CD4-positive, CD25-positive, alpha-beta regulatory T cell (primary cell): ENCODE results near the gene ZNF689. TPM values are rescaled to one million over a fixed set of nuclear protein-coding genes. Genes with fewer than 3 reads are reported as not detected.

Source experiments
- ATAC-seq, 2 donors: fragments of 150-1000 bp; cut with Tn5 transposase; one replicate each; pipeline ENCODE4 v1.10.0; 2021; ENCODE audit warnings: low read depth in 2 of 2, moderate number of reproducible peaks in 2 of 2, moderate library complexity in 1 of 2
- DNase-seq, 3 donors: peaks; one replicate each; pipeline versions ENCODE4 v3.0.0 to v3.0.0-alpha.2; 2012 to 2022; ENCODE audit warnings: mixed read lengths in 1 of 3
- H3K27ac ChIP-seq: one replicate; pipeline ENCODE4 v1.7.0; 2013; ENCODE audit warnings: mild to moderate bottlenecking, low read length; ENCODE audit not compliant: insufficient read depth, poor library complexity, severe bottlenecking
- H3K27me3 ChIP-seq: one replicate; pipeline ENCODE4 v1.7.0; 2013; ENCODE audit warnings: low read length; ENCODE audit not compliant: control insufficient read depth, insufficient read depth
- H3K36me3 ChIP-seq: one replicate; pipeline ENCODE4 v1.7.0; 2013; ENCODE audit warnings: mild to moderate bottlenecking, low read length, moderate library complexity; ENCODE audit not compliant: control insufficient read depth, insufficient read depth
- H3K4me1 ChIP-seq: 2 replicates; pipeline ENCODE4 v1.7.0; 2013; ENCODE audit warnings: mild to moderate bottlenecking, low read length; ENCODE audit not compliant: insufficient read depth, control insufficient read depth, poor library complexity, severe bottlenecking
- H3K4me3 ChIP-seq: one replicate; pipeline ENCODE4 v1.7.0; 2013; ENCODE audit warnings: low read depth, mild to moderate bottlenecking, low read length, moderate library complexity
- H3K9me3 ChIP-seq, 2 experiments: 1 replicate in 1 of 2; 2 replicates in 1 of 2; pipeline ENCODE4 v1.7.0; 2013; ENCODE audit warnings: low read length in 2 of 2, mild to moderate bottlenecking in 1 of 2, moderate library complexity in 1 of 2; ENCODE audit not compliant: control insufficient read depth in 2 of 2
- H3K27ac Mint-ChIP-seq, 3 donors: one replicate each; pipeline ENCODE4 v1.8.0; 2020 to 2022; ENCODE audit warnings: mild to moderate bottlenecking in 3 of 3, mixed read lengths in 3 of 3, moderate library complexity in 2 of 3
- H3K27me3 Mint-ChIP-seq: one replicate; pipeline ENCODE4 v1.8.0; 2022; ENCODE audit warnings: mild to moderate bottlenecking, mixed read lengths
- H3K36me3 Mint-ChIP-seq: one replicate; pipeline ENCODE4 v1.8.0; 2020; ENCODE audit warnings: mixed read lengths
- H3K4me1 Mint-ChIP-seq, 4 donors: one replicate each; pipeline ENCODE4 v1.8.0; 2020 to 2022; ENCODE audit warnings: mixed read lengths in 4 of 4, mild to moderate bottlenecking in 1 of 4
- H3K4me3 Mint-ChIP-seq, 4 donors: one replicate each; pipeline ENCODE4 v1.8.0; 2020 to 2022; ENCODE audit warnings: mild to moderate bottlenecking in 4 of 4, mixed read lengths in 4 of 4, moderate library complexity in 3 of 4
- H3K9me3 Mint-ChIP-seq, 7 donors: one replicate each; pipeline ENCODE4 v1.8.0; 2020 to 2022; ENCODE audit warnings: mixed read lengths in 7 of 7, mild to moderate bottlenecking in 3 of 7, moderate library complexity in 2 of 7
- polyA plus RNA-seq, 4 donors: library from polyadenylated mRNA; unstranded; fragments of 300-500 nt; fragmentation: Illumina TruSeq; gene quantifications; one replicate each; pipeline ENCODE4 v1.2.3, GENCODE V29; 2021
- total RNA-seq: library from RNA; stranded (reverse); gene quantifications from one replicate; pipeline ENCODE4 v1.2.3, GENCODE V29; 2022

ZNF689 gene
- total and polyA plus RNA-seq, 5 donors from 2014 or later = 8.1 to 16.0 (median 14.0) TPM

GRCh38 chr16:30585400-30586191 lies 24.6 kb downstream of the ZNF689 start, which contains the start of gene ZNF785:
TSS of gene ZNF785 (minus strand) at chr16:30585697. CDS start at chr16:30585611, 86 bp downstream.
- H3K9me3 Mint-ChIP-seq = no peaks in the 10 kb centered on the region
- no peaks in the 10 kb centered on the region for H3K27me3 Mint-ChIP-seq
- Histone ChIP-seq H3K9me3 (no peaks in the 10 kb centered on the region), H3K36me3 (peaks cover 12% of the 10 kb centered on the region), H3K27me3 (no peaks in the 10 kb centered on the region), H3K4me3 (peak within 1 kb of the TSS; percentile 87), H3K4me1 (peaks cover 27% of the 10 kb centered on the region), H3K27ac (peak within 1 kb of the TSS; percentile 75)
- peaks cover 4% of the 10 kb centered on the region for H3K36me3 Mint-ChIP-seq
- peak; percentile 99 for ATAC-seq
- peak within 1 kb of the TSS; percentile 91 to 96 (median 96) for H3K27ac Mint-ChIP-seq
- H3K4me1 Mint-ChIP-seq = peaks cover 5 to 37% (median 10%) of the 10 kb centered on the region in 4 donors
- peak within 1 kb of the TSS; percentile 90 to 93 (median 91) for H3K4me3 Mint-ChIP-seq
- DNase-seq = peak; percentile 92 to 97 (median 95)

- Histone ChIP-seq H3K36me3 (peaks cover 12% of the 10 kb centered on the region), H3K4me1 (peaks cover 27% of the 10 kb centered on the region), H3K4me3 (peak overlapping the region; percentile 87), H3K27me3 (no peaks in the 10 kb centered on the region), H3K27ac (peak overlapping the region; percentile 75), H3K9me3 (no peaks in the 10 kb centered on the region)
- no peak for ATAC-seq
- H3K4me1 Mint-ChIP-seq = peaks cover 5 to 37% (median 10%) of the 10 kb centered on the region in 4 donors
- DNase-seq = peak in 1 of 3 donors; percentile 52
- peak overlapping the region; percentile 90 to 93 (median 91) for H3K4me3 Mint-ChIP-seq
- no peaks in the 10 kb centered on the region for H3K27me3 Mint-ChIP-seq
- H3K9me3 Mint-ChIP-seq = no peaks in the 10 kb centered on the region
- H3K36me3 Mint-ChIP-seq = peaks cover 4% of the 10 kb centered on the region
- peak overlapping the region in 2 of 3 donors; percentile 65 to 87 for H3K27ac Mint-ChIP-seq
These were observed 25.2 kb downstream of the ZNF689 start for GRCh38 chr16:30585022-30585399.

- Histone ChIP-seq H3K36me3 (peaks cover 12% of the 10 kb centered on the region), H3K27ac (no peak overlapping the region), H3K4me3 (no peak overlapping the region), H3K27me3 (no peaks in the 10 kb centered on the region), H3K9me3 (no peaks in the 10 kb centered on the region), H3K4me1 (peaks cover 27% of the 10 kb centered on the region)
- DNase-seq (no peak), ATAC-seq (no peak)
- H3K36me3 Mint-ChIP-seq = peaks cover 4% of the 10 kb centered on the region
- peaks cover 1 to 38% (median 10%) of the 10 kb centered on the region in 4 donors for H3K4me1 Mint-ChIP-seq
- no peak overlapping the region for H3K4me3 Mint-ChIP-seq
- no peaks in the 10 kb centered on the region for H3K27me3 Mint-ChIP-seq
- no peaks in the 10 kb centered on the region for H3K9me3 Mint-ChIP-seq
- H3K27ac Mint-ChIP-seq = no peak overlapping the region
These were observed 27.4 kb downstream of the ZNF689 start for GRCh38 chr16:30582611-30583340.

- Histone ChIP-seq H3K36me3 (peaks cover 12% of the 10 kb centered on the region), H3K27ac (no peak overlapping the region), H3K4me1 (peaks cover 19% of the 10 kb centered on the region), H3K9me3 (no peaks in the 10 kb centered on the region), H3K4me3 (no peak overlapping the region), H3K27me3 (no peaks in the 10 kb centered on the region)
- Mint-ChIP-seq H3K4me1 (peaks cover 0 to 30% (median 10%) of the 10 kb centered on the region in 4 donors), H3K27me3 (no peaks in the 10 kb centered on the region), H3K9me3 (no peaks in the 10 kb centered on the region), H3K36me3 (peaks cover 4% of the 10 kb centered on the region), H3K4me3 (peak overlapping the region in 1 of 4 donors; percentile 21), H3K27ac (no peak overlapping the region)
- ATAC-seq (no peak), DNase-seq (no peak)
These were observed 28.7 kb downstream of the ZNF689 start for GRCh38 chr16:30581457-30581856.

- Histone ChIP-seq H3K36me3 (no peaks in the 10 kb centered on the region), H3K4me3 (no peak overlapping the region), H3K27me3 (no peaks in the 10 kb centered on the region), H3K9me3 (no peaks in the 10 kb centered on the region), H3K27ac (no peak overlapping the region), H3K4me1 (peaks cover 23% of the 10 kb centered on the region)
- H3K4me1 Mint-ChIP-seq = peaks cover 5 to 25% (median 14%) of the 10 kb centered on the region in 4 donors
- peak overlapping the region in 1 of 3 donors; percentile 82 for H3K27ac Mint-ChIP-seq
- ATAC-seq (no peak), DNase-seq (no peak)
- H3K27me3 Mint-ChIP-seq = no peaks in the 10 kb centered on the region
- H3K36me3 Mint-ChIP-seq = no peaks in the 10 kb centered on the region
- no peaks in the 10 kb centered on the region for H3K9me3 Mint-ChIP-seq
- H3K4me3 Mint-ChIP-seq = peak overlapping the region in 1 of 4 donors; percentile 45
These were observed 35.5 kb downstream of the ZNF689 start for GRCh38 chr16:30574678-30575077.

- Histone ChIP-seq H3K27ac (peak within 1 kb of the TSS; percentile 97), H3K4me3 (peak within 1 kb of the TSS; percentile 88), H3K27me3 (no peaks in the 10 kb centered on the region), H3K4me1 (peaks cover 50% of the 10 kb centered on the region), H3K36me3 (no peaks in the 10 kb centered on the region), H3K9me3 (no peaks in the 10 kb centered on the region)
- no peaks in the 10 kb centered on the region for H3K27me3 Mint-ChIP-seq
- ATAC-seq (peak; percentile 82 to 83), DNase-seq (peak; percentile 95 to 99 (median 97))
- H3K4me3 Mint-ChIP-seq = peak within 1 kb of the TSS; percentile 93 to 99 (median 94)
- H3K9me3 Mint-ChIP-seq = no peaks in the 10 kb centered on the region
- peaks cover 17 to 48% (median 27%) of the 10 kb centered on the region in 4 donors for H3K4me1 Mint-ChIP-seq
- no peaks in the 10 kb centered on the region for H3K36me3 Mint-ChIP-seq
- peak within 1 kb of the TSS; percentile 95 to 99 (median 97) for H3K27ac Mint-ChIP-seq
These were observed 38.5 kb downstream of the ZNF689 start, which contains the start of gene ZNF688 for GRCh38 chr16:30571445-30572322. TSS of gene ZNF688 (minus strand) at chr16:30571714. CDS start at chr16:30571629, 85 bp downstream.
